ENCODE results near the gene DHX58. TPM values are rescaled to one million over a fixed set of nuclear protein-coding genes. Genes with fewer than 3 reads are reported as not detected.

Gene DHX58
- polyA plus RNA-seq, 1 of the 3 experiments (the other 2 are of a cell fraction): 1.2 TPM

DNA sequence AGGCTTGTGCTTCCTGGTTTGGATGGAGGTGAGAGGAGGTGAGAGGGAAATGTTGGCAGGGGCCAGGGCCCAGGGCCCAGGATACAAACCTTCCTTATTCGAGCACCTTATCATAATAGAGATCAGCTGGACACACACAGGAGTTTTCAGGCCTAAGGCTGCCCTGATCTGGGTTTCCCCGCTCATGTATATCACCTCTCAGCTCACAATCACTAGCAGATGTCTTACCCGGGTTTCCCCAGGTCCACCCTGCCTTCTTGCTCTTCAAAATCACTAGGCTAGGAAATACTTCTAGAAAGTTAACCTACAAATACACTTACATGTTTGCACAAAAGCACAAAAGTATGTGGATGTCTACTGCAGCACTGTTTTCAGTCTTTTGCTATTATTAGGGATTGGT, 14.3 kb upstream of the DHX58 start:
- WGBS (ENCODE audit: low lambda C conversion rate): 68% methylated on average over 3 of the region's 3 CpGs
- H2AFZ ChIP-seq (ENCODE audit: low read depth): no peak overlapping the region
- H4K20me1 ChIP-seq (ENCODE audit: insufficient read depth): peaks cover 15% of the 10 kb centered on the region
- H3K36me3 ChIP-seq (replicated peaks in 1 of 2; ENCODE audit: control insufficient read depth in 1 of 2, insufficient read depth in 2 of 2, low read length in 1 of 2): peaks cover 39 to 50% of the 10 kb centered on the region in 2 experiments
- H3K9me2 ChIP-seq: no peaks in the 10 kb centered on the region
- no peak overlapping the region for H3K9ac ChIP-seq
- H3K9me3 ChIP-seq: no peaks in the 10 kb centered on the region
- no peak overlapping the region for H3K4me2 ChIP-seq
- ChIA-PET POLR2A (no interaction called here), CTCF (interaction anchor here (1.1 kb wide), 1 partner anchor 9 kb away, joined by 3 read pairs; no protein-coding TSS in a partner anchor)
- H3K4me1 ChIP-seq (ENCODE audit: control insufficient read depth in 1 of 2, insufficient read depth in 2 of 2, low read depth in 1 of 2, low read length in 1 of 2): peaks cover 0 to 6% of the 10 kb centered on the region in 2 experiments; a peak in 2 of 4 replicates
- peaks cover 3% of the 10 kb centered on the region for H3F3A ChIP-seq (replicated peaks; ENCODE audit: insufficient read depth)
- peaks cover 24% of the 10 kb centered on the region for H3K79me2 ChIP-seq (ENCODE audit: insufficient read depth)
- DNase-seq: no peak
- no peaks in the 10 kb centered on the region for H3K27me3 ChIP-seq (ENCODE audit: insufficient read depth)
- no peak overlapping the region for H3K27ac ChIP-seq (ENCODE audit: low read depth in 2 of 2, low read length in 1 of 2)
- no peak overlapping the region for H3K4me3 ChIP-seq (ENCODE audit: low read depth in 2 of 2, low read length in 1 of 2)
- TF ChIP-seq FOXM1 (IDR thresholded peaks at IDR 0.05; ENCODE audit: low read depth) (no peak), CHD2 (IDR thresholded peaks at IDR 0.05; ENCODE audit: low read length, partially characterized antibody) (no peak), TEAD4 (IDR thresholded peaks at IDR 0.05; ENCODE audit: borderline replicate concordance, insufficient read depth) (no peak), RXRA (IDR thresholded peaks at IDR 0.05; ENCODE audit: borderline replicate concordance, low read depth) (no peak), FOXJ3 (CRISPR knock-in tag; IDR thresholded peaks at IDR 0.05) (no peak), FOSL2 (IDR thresholded peaks at IDR 0.05; ENCODE audit: borderline replicate concordance, low read depth) (no peak), RAD21 (IDR thresholded peaks at IDR 0.05; ENCODE audit: low read length) (no peak), YY1 (IDR thresholded peaks at IDR 0.05; ENCODE audit: low read depth) (no peak), JUND (IDR thresholded peaks at IDR 0.05) (no peak), SIN3A (IDR thresholded peaks at IDR 0.05; ENCODE audit: borderline replicate concordance, low read depth, low read length) (no peak), RFX5 (IDR thresholded peaks at IDR 0.05; ENCODE audit: low read length) (no peak), POLR2AphosphoS5 (IDR thresholded peaks at IDR 0.05; ENCODE audit: low read depth, low read length) (no peak), NRF1 (IDR thresholded peaks at IDR 0.05; ENCODE audit: low read depth, low read length) (no peak), EP300 (IDR thresholded peaks at IDR 0.05; ENCODE audit: borderline replicate concordance in 1 of 2, low read depth in 1 of 2, low read length in 1 of 2) (no peak)
- TF ChIP-seq, protein P1, sequence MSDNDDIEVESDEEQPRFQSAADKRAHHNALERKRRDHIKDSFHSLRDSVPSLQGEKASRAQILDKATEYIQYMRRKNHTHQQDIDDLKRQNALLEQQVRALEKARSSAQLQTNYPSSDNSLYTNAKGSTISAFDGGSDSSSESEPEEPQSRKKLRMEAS (IDR thresholded peaks at IDR 0.05; ENCODE audit: low read depth): no peak
- TF ChIP-seq, protein P2, sequence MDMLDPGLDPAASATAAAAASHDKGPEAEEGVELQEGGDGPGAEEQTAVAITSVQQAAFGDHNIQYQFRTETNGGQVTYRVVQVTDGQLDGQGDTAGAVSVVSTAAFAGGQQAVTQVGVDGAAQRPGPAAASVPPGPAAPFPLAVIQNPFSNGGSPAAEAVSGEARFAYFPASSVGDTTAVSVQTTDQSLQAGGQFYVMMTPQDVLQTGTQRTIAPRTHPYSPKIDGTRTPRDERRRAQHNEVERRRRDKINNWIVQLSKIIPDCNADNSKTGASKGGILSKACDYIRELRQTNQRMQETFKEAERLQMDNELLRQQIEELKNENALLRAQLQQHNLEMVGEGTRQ (IDR thresholded peaks at IDR 0.05; ENCODE audit: borderline replicate concordance, low read depth, low read length): no peak
- TF ChIP-seq, protein P3, sequence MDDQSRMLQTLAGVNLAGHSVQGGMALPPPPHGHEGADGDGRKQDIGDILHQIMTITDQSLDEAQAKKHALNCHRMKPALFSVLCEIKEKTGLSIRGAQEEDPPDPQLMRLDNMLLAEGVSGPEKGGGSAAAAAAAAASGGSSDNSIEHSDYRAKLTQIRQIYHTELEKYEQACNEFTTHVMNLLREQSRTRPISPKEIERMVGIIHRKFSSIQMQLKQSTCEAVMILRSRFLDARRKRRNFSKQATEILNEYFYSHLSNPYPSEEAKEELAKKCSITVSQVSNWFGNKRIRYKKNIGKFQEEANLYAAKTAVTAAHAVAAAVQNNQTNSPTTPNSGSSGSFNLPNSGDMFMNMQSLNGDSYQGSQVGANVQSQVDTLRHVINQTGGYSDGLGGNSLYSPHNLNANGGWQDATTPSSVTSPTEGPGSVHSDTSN (IDR thresholded peaks at IDR 0.05): no peak
- TF ChIP-seq, protein P4, sequence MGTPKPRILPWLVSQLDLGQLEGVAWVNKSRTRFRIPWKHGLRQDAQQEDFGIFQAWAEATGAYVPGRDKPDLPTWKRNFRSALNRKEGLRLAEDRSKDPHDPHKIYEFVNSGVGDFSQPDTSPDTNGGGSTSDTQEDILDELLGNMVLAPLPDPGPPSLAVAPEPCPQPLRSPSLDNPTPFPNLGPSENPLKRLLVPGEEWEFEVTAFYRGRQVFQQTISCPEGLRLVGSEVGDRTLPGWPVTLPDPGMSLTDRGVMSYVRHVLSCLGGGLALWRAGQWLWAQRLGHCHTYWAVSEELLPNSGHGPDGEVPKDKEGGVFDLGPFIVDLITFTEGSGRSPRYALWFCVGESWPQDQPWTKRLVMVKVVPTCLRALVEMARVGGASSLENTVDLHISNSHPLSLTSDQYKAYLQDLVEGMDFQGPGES (IDR thresholded peaks at IDR 0.05; ENCODE audit: low read depth, low read length): no peak
- TF ChIP-seq, protein P5, sequence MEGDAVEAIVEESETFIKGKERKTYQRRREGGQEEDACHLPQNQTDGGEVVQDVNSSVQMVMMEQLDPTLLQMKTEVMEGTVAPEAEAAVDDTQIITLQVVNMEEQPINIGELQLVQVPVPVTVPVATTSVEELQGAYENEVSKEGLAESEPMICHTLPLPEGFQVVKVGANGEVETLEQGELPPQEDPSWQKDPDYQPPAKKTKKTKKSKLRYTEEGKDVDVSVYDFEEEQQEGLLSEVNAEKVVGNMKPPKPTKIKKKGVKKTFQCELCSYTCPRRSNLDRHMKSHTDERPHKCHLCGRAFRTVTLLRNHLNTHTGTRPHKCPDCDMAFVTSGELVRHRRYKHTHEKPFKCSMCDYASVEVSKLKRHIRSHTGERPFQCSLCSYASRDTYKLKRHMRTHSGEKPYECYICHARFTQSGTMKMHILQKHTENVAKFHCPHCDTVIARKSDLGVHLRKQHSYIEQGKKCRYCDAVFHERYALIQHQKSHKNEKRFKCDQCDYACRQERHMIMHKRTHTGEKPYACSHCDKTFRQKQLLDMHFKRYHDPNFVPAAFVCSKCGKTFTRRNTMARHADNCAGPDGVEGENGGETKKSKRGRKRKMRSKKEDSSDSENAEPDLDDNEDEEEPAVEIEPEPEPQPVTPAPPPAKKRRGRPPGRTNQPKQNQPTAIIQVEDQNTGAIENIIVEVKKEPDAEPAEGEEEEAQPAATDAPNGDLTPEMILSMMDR (IDR thresholded peaks at IDR 0.05): no peak

Data from SK-N-SH (cell line).